A673 (cell line): ENCODE data around the gene FTO. TPM values are rescaled to one million over a fixed set of nuclear protein-coding genes. Genes with fewer than 3 reads are reported as not detected.

ENCODE experiments used
- BruUV-seq: library from RNA; stranded (reverse); fragments of 400-500 nt; replicated peaks from 2 replicates; lab custom pipeline; 2021; lab: Mats Ljungman, UMichigan
- CTCF ChIA-PET: fragments of 300-600 bp; sonication (Branson Sonifier 250); formaldehyde crosslinking; loops from one replicate; lab custom pipeline; 2022; ENCODE audit warnings: antibody characterized with exemption; lab: Charles Lee
- POLR2A ChIA-PET: fragments of 300-600 bp; sonication (Branson Sonifier 250); formaldehyde crosslinking; loops from one replicate; lab custom pipeline; 2022; ENCODE audit warnings: antibody characterized with exemption; ENCODE audit not compliant: low non-redundant PET; lab: Charles Lee
- DNase-seq: peaks from one replicate; pipeline ENCODE4 v3.0.0-alpha.2; 2015; ENCODE audit warnings: low spot score
- H3K27ac ChIP-seq: fragments of 200-600 bp; sonication (generic); 2 replicates; pipeline ENCODE4 v1.5.1; 2016; ENCODE audit warnings: mixed run types, low read depth, mild to moderate bottlenecking, mixed read lengths, antibody characterized with exemption, low read length; ENCODE audit not compliant: poor library complexity, severe bottlenecking
- H3K27me3 ChIP-seq: fragments of 200-600 bp; sonication (generic); replicated peaks from 2 replicates; pipeline ENCODE4 v1.6.1; 2017; ENCODE audit warnings: mixed run types, low read depth, mild to moderate bottlenecking, mixed read lengths, antibody characterized with exemption, low read length; ENCODE audit not compliant: insufficient read depth, poor library complexity
- H3K36me3 ChIP-seq: fragments of 200-600 bp; sonication (generic); 2 replicates; pipeline ENCODE4 v1.6.1; 2016; ENCODE audit warnings: mixed run types, mild to moderate bottlenecking, mixed read lengths, antibody characterized with exemption, low read length; ENCODE audit not compliant: insufficient read depth, poor library complexity, severe bottlenecking
- H3K4me1 ChIP-seq: fragments of 200-600 bp; sonication (generic); 2 replicates; pipeline ENCODE4 v1.6.1; 2017; ENCODE audit warnings: mixed run types, mild to moderate bottlenecking, mixed read lengths, antibody characterized with exemption, low read length; ENCODE audit not compliant: insufficient read depth, poor library complexity, severe bottlenecking
- H3K4me3 ChIP-seq: fragments of 200-600 bp; sonication (generic); 2 replicates; pipeline ENCODE4 v1.5.1; 2016; ENCODE audit warnings: low read depth, mixed run types, mild to moderate bottlenecking, mixed read lengths, low read length; ENCODE audit not compliant: poor library complexity, severe bottlenecking
- H3K9me3 ChIP-seq: fragments of 200-600 bp; sonication (generic); 2 replicates; pipeline ENCODE4 v1.6.1; 2016; ENCODE audit warnings: mixed run types, low read depth, mild to moderate bottlenecking, mixed read lengths, antibody characterized with exemption, low read length; ENCODE audit not compliant: poor library complexity, severe bottlenecking
- EZH2 ChIP-seq: fragments of 200-600 bp; sonication (generic); IDR thresholded peaks from 2 replicates; pipeline ENCODE4 v1.6.1; 2017; ENCODE audit warnings: borderline replicate concordance, low read depth, mild to moderate bottlenecking, mixed read lengths, antibody characterized with exemption, low read length; ENCODE audit not compliant: poor library complexity, severe bottlenecking
- intact Hi-C: fragments of 100-400 bp; cut with micrococcal nuclease; formaldehyde crosslinking; loops from one replicate; pipeline ENCODE4 v1.10.0; 2022; ENCODE audit not compliant: unreplicated experiment
- total RNA-seq: library from RNA; stranded (reverse); gene quantifications from 2 replicates; pipeline ENCODE4 v1.2.3, GENCODE V29; 2021
- TF ChIP-seq, protein P1 (sequence below): fragments of 300-800, 200-600 bp; sonication (generic); conservative IDR thresholded peaks from 2 replicates; pipeline ENCODE4 v1.5.1; 2017; ENCODE audit warnings: low read depth, mild to moderate bottlenecking, antibody characterized with exemption, low read length, moderate library complexity, mixed read lengths

The FTO gene
- total RNA-seq, 1 experiment from 2014 or later, result 73.4 TPM

DNA sequence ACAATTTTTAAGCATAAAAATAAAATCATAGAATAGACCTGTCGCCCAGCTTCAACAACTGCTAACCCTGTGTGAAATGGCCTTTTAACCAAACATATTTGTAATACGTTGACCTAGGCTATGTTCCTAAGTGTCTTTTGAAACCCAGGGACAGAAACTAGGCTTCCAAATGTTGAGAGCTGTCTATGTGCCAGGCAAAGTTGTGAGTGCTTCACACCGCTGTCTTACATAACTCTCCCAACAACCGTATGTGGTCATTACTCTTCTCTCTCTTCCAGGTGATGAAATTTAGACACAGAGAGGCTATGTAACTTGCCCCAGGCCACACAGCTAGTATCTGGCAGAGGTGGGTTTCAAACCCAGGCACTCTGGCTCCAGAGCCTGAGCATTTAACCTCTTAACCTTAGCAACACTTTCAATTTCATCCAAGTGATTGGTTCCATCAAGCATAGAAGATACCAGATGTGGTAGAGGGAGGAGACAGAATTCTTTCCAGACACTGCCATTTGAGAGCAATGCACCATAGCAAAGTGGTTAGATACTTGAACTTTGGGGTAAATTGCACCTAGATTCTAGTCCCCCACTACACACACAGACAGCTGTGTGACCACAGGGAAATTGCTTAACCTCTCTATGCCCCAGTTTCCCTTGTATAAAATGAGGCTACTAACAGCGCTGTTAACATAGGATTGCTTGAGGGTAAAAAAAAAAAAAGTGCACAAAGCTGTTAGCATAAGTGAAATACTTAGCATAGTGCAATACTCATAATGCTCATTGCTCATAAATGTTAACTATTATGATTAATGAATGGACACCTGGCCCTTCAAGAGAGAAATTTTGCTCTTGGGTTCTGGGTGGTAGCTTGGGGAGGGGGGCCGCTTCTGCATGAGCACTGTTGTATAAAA lies 422.0 kb downstream of the FTO start:
- Histone ChIP-seq H3K4me3 (no peak overlapping the region), H3K36me3 (no peaks in the 10 kb centered on the region), H3K9me3 (no peaks in the 10 kb centered on the region), H3K27ac (no peak overlapping the region), H3K27me3 (peaks cover 6% of the 10 kb centered on the region), H3K4me1 (no peaks in the 10 kb centered on the region)
- TF ChIP-seq, protein P1, sequence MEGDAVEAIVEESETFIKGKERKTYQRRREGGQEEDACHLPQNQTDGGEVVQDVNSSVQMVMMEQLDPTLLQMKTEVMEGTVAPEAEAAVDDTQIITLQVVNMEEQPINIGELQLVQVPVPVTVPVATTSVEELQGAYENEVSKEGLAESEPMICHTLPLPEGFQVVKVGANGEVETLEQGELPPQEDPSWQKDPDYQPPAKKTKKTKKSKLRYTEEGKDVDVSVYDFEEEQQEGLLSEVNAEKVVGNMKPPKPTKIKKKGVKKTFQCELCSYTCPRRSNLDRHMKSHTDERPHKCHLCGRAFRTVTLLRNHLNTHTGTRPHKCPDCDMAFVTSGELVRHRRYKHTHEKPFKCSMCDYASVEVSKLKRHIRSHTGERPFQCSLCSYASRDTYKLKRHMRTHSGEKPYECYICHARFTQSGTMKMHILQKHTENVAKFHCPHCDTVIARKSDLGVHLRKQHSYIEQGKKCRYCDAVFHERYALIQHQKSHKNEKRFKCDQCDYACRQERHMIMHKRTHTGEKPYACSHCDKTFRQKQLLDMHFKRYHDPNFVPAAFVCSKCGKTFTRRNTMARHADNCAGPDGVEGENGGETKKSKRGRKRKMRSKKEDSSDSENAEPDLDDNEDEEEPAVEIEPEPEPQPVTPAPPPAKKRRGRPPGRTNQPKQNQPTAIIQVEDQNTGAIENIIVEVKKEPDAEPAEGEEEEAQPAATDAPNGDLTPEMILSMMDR, result no peak
- TF ChIP-seq EZH2, result no peak
- POLR2A ChIA-PET, result no interaction called here
- no TSS peak for BruUV-seq
- CTCF ChIA-PET, result no interaction called here
- intact Hi-C loops, result no loop called here
- no peak for DNase-seq

DNA sequence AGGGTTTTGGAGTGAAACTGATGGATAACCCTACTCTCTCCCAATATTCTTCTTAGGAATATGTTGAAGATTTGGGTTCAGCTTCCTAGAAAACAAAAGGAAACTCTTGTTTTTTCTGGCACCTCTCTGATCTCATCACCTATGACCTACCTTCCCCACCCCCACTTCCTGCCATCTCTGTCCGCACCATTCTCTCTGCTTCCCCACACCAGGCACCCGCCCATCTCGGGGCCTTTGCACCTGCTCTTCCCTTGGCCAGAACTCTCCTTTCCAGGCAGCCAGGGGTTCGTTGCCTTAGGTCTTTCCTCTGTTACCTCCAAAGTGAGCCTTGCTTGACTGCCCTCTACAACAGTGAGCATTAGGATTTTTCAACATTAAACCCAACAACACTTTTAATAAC lies 423.0 kb downstream of the FTO start:
- no peak overlapping the region for H3K27ac ChIP-seq
- BruUV-seq, result no TSS peak
- CTCF ChIA-PET, result no interaction called here
- H3K9me3 ChIP-seq, result no peaks in the 10 kb centered on the region
- intact Hi-C loops, result no loop called here
- H3K4me3 ChIP-seq, result no peak overlapping the region
- H3K36me3 ChIP-seq, result no peaks in the 10 kb centered on the region
- no peaks in the 10 kb centered on the region for H3K4me1 ChIP-seq
- TF ChIP-seq EZH2, result no peak
- TF ChIP-seq, protein P1, result no peak
- no peak for DNase-seq
- POLR2A ChIA-PET, result no interaction called here
- H3K27me3 ChIP-seq, result peaks cover 6% of the 10 kb centered on the region

DNA sequence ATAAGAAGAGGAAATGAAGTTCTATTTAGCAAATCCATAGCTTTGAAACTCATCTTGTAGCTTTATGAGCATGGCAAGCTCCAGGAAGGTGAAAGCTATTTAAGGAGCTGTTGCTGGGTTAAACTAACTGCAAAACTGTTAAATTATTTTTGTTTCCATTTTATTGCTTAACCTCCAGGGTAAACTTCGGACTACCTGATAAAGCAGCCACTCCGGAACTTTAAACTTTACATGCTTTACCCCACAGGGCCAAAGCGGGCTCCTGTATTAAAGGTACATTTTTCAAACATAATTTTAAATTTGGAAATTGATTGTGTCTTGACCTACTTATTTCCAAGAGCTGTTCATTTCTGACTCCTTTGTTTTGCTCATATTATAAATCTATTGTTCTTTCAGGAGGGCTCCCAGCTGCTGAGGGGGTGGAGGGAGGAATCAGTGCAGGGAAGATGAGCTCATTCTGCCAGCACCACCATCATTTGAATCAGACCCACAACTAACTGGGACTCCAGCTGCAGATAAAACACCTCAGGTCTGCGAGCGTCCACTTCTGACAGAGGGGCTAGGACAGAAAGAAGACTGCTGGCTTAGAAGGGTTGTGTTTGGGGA lies 424.8 kb downstream of the FTO start:
- ChIA-PET CTCF (no interaction called here), POLR2A (no interaction called here)
- peaks cover 6% of the 10 kb centered on the region for H3K27me3 ChIP-seq
- no peak overlapping the region for H3K4me3 ChIP-seq
- no peaks in the 10 kb centered on the region for H3K4me1 ChIP-seq
- DNase-seq, result no peak
- intact Hi-C loops, result no loop called here
- no peak for TF ChIP-seq EZH2
- TF ChIP-seq, protein P1, result no peak
- H3K36me3 ChIP-seq, result no peaks in the 10 kb centered on the region
- no peaks in the 10 kb centered on the region for H3K9me3 ChIP-seq
- no TSS peak for BruUV-seq
- no peak overlapping the region for H3K27ac ChIP-seq
